Fibroblast of skin of abdomen (primary cell): ENCODE measurements around the gene PLA1A.
"Not testable (repeated sequence)": the region's sequence is repeated elsewhere in the genome, so short reads cannot be mapped to it uniquely, and the experiment has no call there.

Source experiments
- DNase-seq: peaks from one replicate; pipeline ENCODE4 v3.0.0-alpha.2; 2013

PLA1A gene

DNA sequence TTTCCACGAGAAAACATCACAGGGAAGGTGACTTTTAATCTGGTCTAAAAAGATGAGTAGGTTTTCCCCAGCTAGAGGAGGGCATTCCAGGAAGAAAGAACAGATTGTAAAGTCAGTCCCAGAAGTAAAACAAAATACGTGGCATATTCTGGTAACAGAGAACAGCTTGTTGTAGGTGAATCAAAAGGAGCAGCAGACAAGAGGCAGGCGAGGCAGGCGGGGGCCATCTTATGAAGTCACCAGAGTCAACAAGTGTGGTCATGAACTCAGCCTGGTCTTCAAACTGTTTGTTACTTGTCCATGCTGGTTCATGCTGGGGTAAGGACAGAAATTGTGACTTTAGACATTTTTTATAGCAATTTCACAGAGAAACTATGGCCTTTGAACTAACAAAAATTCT is 66.7 kb downstream of the PLA1A start:
- DNase-seq, result peak; percentile 14

DNA sequence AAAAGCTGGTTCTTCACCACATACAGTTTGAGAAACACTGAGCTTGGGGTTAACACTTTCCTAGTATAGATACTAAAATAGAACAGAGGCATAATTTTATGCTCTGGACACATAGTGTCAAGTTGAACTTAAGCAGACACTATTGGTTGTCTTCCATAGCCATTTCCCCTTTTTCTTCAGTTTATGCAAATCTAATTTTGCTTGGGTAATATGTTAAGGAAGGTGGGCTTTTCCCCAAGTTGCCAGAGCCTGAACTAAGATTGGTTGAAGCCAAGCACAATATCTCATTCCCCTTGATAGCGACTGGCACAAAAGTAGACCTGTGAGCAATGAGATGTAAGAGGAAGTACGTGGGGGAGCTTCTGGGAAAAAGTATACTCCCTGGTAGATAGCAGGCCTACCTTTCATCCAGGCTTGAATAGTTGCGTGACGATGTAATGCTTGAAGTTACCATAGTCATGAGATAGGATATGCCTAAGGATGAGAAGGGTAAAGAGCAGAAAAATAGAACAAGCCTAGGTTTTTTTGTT is 67.2 kb downstream of the PLA1A start:
- DNase-seq, result peak; percentile 20

DNA sequence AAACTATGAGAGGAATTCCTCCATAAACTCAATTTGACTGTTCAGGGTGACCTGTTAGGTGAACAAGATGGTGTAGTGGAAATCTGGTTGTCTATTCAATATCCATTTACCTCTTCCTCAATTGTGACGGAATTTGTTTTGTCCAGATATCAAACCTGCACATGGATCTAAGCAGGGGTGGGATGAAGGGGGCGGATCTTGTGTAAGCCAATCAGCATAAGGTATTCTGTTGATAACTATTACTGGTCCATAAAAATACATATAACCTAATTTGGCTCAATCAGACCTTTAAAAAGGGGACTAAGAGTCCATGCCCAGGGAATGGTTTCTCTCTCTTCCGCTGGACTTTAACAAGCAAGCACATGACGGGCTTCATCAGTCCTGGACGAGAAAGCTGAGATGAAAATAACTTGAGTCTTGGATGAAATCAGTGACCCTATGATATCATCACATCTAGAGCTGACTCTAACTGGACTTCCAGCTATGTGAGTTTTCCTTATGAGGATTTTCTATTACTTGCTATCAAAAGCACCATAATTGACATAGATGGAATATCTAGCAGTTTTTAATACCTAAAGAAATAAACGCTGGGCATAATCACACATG is 68.4 kb downstream of the PLA1A start:
- DNase-seq, result no peak

DNA sequence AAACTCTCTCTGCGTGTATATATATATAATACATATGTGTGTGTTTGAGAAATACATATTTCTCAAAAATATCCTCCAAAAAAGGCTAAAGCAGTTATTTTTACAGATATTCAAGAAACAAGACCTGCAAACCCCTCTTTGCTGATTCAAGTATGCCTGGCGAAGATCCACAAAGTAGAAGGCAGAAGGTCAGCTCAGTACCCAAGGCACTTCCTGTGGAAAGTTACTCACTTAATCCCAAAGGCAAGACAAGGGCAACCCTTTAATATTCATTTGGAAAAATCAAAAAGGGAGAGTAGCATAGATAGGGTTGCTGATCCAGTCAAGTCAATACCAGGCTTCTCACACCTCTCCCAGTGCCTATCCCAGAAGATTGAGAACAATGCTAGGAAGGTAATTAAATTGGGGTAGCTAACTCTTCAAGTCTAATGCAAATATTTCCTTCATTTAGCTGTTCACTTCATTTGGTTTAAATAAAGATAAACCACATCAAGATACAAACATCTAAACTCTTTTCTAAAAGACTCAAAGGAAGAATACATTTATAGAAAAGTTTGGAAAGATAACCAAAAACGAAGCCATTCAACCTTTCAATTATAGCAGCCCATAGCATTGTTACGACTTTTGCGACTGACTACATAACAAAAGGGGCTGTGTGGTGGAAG is 72.4 kb downstream of the PLA1A start:
- DNase-seq, result no peak

DNA sequence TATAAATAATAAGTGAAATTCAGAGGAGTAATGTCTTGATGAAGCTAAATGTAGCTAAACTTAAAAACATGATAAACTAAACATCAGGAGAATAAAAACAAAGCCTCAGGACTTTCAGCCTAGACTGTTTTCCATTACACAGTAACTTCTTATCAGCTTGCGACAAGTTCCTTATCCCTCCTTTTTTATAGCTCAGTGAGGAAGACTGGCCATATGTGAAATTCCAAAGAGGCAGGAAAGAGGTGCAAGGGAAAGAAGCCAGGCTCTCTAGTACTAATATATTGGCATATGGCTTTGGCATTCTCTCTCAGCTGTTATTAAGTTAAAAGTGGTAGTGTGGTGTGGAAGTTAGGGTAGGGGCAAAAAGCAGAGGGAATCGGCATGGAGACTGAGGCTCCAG is 75.1 kb downstream of the PLA1A start:
- no peak for DNase-seq

DNA sequence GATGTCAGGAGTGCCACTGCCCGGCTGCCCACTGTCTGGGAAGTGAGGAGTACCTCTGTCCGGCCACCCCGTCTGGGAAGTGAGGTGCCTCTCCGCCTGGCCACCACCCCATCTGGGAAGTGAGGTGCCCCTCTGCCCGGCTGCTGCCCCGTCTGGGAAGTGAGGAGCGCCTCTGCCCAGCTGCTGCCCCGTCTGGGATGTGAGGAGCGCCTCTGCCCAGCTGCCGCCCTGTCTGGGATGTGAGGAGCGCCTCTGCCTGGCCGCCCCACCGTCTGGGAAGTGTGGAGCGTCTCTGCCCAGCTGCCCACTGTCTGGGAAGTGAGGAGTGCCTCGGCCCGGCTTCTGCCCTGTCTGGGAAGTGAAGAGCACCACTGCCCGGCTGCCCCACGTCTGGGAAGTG is 76.2 kb downstream of the PLA1A start:
- no peak for DNase-seq

DNA sequence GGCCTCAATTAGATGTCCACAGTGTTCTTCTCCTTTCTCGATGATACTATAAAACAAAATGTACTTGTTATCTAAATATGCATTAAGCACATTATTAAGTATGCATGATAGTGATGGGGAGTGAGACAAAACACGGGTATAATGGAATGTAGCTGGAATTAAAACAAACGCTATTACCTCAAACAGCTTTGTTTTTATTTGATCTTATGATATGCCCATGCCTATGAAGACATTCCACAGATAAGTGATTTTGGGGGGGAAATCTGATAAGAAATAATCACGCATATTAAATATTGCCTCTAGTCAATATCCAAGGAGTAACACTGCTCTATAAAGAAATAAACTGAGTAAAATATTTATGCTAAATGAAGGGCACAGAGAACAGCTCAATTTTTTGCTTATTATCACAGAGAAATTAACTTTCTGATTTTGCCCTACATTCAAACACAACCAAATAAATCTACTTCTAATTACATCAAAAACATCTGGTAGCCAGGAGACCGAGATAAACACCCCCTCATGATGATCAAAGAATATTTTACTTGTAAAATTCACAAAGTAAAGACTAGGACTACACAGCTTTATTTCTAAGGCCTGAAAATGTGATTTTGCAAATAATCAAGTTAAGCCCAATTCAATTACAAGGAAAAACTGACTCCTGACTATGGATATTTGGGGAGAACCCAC is 77.6 kb downstream of the PLA1A start:
- no peak for DNase-seq

DNA sequence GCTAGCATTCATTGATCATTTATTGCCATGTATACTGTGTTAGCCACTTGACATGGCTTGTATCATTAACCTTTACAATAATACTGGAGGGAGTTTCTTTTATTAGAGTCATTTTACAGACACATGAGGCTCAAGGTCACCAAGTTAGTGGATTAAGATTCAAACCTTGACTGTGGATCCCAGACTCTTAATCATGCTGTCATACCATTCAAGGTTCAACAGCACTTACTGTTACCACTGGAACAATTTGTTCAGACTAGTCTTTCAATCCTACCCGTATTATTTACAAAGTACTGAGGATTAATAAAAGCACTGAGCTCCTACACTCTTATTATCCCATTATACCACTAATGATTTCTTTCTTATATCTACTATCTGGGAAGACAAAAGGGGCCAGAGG is 78.3 kb downstream of the PLA1A start:
- no peak for DNase-seq

DNA sequence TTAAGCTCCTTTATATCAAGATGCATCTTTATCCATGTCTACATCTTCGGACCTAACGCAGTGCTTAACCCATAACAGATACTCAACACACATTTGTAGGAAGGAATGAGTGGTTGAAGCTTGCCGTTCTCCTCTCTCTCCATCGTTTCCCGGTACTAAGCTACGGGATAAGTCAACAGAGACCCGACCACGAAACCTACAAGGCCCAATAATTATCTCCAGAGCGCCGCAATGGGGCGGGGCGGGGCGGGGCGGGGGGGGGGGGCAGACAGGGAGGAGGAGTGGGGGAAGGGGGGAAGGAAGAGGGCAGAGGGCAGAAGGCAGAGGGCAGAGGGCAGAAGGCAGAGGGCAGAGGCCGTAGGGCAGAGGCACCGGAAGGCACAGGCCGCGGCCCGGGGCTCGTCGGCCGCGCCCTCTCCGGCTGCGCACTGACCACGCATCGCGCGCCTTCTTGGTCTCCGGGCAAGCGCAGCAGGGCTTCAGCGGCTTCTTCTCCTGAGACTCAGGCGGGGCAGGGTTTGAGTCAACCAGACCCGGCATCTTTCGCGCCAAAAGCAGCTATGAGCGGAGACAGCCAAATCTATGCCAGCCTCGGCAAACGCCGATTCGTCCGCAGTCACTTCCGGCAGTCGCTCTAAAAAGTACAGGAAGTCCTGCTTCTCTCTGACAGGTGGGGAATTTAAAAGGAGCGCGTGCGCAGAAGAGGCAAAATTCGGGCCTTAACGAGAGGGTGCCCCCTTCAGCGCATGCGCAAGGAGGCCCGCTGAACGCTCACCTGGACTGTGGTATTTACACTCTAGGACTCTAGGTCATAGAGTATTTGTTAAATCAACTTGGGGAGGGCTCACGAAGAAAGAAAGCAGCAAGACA is 79.3 kb downstream of the PLA1A start, which contains the start of gene COX17:
TSS of gene COX17 (minus strand) at position 636 of the 870 bp plus-strand sequence. CDS start at position 540, 96 bp downstream.
- peak; percentile 96 for DNase-seq

DNA sequence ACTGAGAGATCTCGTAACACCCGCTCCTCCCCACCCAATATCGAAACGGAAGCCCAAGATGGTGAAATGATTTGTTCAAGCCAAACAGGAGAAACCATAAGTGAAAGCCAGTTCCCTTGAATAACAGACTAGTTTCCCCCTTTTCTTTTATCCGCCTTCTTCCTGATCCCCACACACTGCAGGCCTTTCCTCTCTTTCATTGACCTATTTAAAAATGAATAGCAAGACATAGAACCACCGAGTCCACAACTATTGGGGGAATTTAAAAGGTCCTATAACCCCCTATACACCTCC is 79.9 kb downstream of the PLA1A start:
- DNase-seq, result no peak

DNA sequence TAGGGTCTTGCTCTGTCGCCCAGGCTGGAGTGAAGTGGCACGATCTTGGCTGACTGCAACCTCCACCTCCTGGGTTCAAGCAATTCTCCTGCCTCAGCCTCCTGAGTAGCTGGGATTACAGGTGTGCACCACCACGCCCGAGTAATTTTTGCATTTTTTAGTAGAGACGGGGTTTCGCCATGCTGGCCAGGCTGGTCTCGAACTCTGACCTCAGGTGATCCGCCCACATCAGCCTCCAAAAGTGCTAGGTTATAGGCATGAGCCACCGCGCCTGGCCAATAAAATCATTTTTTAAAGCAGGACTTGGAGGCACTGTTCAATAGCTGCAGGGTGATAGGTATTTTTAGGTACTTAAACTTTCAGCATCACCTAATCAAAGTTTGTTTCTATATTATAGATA is 80.5 kb downstream of the PLA1A start:
- not testable (repeated sequence) for DNase-seq
